ENCODE results near the gene FCGR2B. TPM values are rescaled to one million over a fixed set of nuclear protein-coding genes. Genes with fewer than 3 reads are reported as not detected.

FCGR2B gene
- total RNA-seq, 1 experiment from 2014 or later, result not detected

GRCh38 chr1:161721738-161722343 is 58.9 kb downstream of the FCGR2B start:
- Histone ChIP-seq H3K4me1 (ENCODE audit: control insufficient read depth in 1 of 2, insufficient read depth in 2 of 2, low read length in 2 of 2) (peaks cover 12 to 55% of the 10 kb centered on the region in 2 experiments), H3K9me2 (ENCODE audit: insufficient read depth) (no peaks in the 10 kb centered on the region), H4K20me1 (ENCODE audit: insufficient read depth) (no peaks in the 10 kb centered on the region), H3K36me3 (ENCODE audit: control insufficient read depth in 1 of 2, insufficient read depth in 2 of 2, low read length in 2 of 2) (no peaks in the 10 kb centered on the region), H3K9ac (ENCODE audit: low read length) (no peak overlapping the region), H3K9me3 (ENCODE audit: control insufficient read depth in 1 of 2, insufficient read depth in 1 of 2, low read depth in 1 of 2, low read length in 2 of 2) (no peaks in the 10 kb centered on the region), H3K27ac (ENCODE audit: low read depth, low read length) (no peak overlapping the region), H3K27me3 (ENCODE audit: insufficient read depth, low read length) (no peaks in the 10 kb centered on the region), H2AFZ (ENCODE audit: low read depth, low read length, poor library complexity, severe bottlenecking) (peak overlapping the region; percentile 10), H3K79me2 (ENCODE audit: insufficient read depth, low read length) (no peaks in the 10 kb centered on the region; the same call in 1 of the 2 replicates), H3K4me3 (replicated peaks in 1 of 2; ENCODE audit: low read depth in 1 of 2, low read length in 2 of 2) (peak overlapping the region in 1 of 2 experiments; percentile 8; a peak in 1 of 4 replicates), H3K4me2 (ENCODE audit: low read length) (peak overlapping the region; percentile 59)
- RAD21 ChIA-PET (ENCODE audit: low non-redundant PET in 1 of 2, low total read pairs in 2 of 2, uncharacterized antibody in 2 of 2, unreplicated experiment in 2 of 2), result no interaction called here
- DNase-seq (ENCODE audit: low read depth, low spot score), result no peak
- POLR2A ChIA-PET, result no interaction called here
- BruUV-seq (replicated peaks), result no TSS peak
- CTCF ChIA-PET, result interaction anchor here (1.3 kb wide), 1 partner anchor 17 kb away, joined by 3 read pairs; no protein-coding TSS in a partner anchor
- intact Hi-C loops (cut with micrococcal nuclease), result no loop called here
- ATAC-seq, result peak; percentile 25; the same call in 1 of the 2 replicates
- TF ChIP-seq ZNF274 (IDR thresholded peaks at IDR 0.05; ENCODE audit: low read depth, low read length), result no peak
- TF ChIP-seq EZH2 (IDR thresholded peaks at IDR 0.05), result no peak
- TF ChIP-seq SIN3A (IDR thresholded peaks at IDR 0.05; ENCODE audit: low read depth), result no peak
- TF ChIP-seq ATF3 (IDR thresholded peaks at IDR 0.05), result no peak
- peak; percentile 30; the same call in 1 of the 2 replicates for TF ChIP-seq FOSL1 (IDR thresholded peaks at IDR 0.05; ENCODE audit: low read depth)
- TF ChIP-seq POLR2AphosphoS5 (IDR thresholded peaks at IDR 0.05; ENCODE audit: low read depth, low read length), result no peak
- TF ChIP-seq CBX3 (IDR thresholded peaks at IDR 0.05; ENCODE audit: low read depth), result peak; percentile 37; the same call in 1 of the 2 replicates
- TF ChIP-seq CTCF (IDR thresholded peaks at IDR 0.05 in 2 of 3, conservative IDR thresholded peaks at IDR 0.05 in 1 of 3; ENCODE audit: borderline replicate concordance in 1 of 3, insufficient read depth in 1 of 3, low read depth in 2 of 3, low read length in 2 of 3), result no peak
- no peak for TF ChIP-seq REST (IDR thresholded peaks at IDR 0.05; ENCODE audit: low read depth)
- no peak for TF ChIP-seq ZBTB33 (IDR thresholded peaks at IDR 0.05; ENCODE audit: extremely low read depth, insufficient replicate concordance, low read length)
- no peak for TF ChIP-seq EGR1 (IDR thresholded peaks at IDR 0.05; ENCODE audit: low read depth)
- 0 out of 2 replicates have a peak, but pooled peaks have one; percentile 27 for TF ChIP-seq SP1 (IDR thresholded peaks at IDR 0.05; ENCODE audit: low read depth)
- 0 out of 2 replicates have a peak, but pooled peaks have one; percentile 7 for TF ChIP-seq MAX (IDR thresholded peaks at IDR 0.05)
- no peak for TF ChIP-seq SRF (IDR thresholded peaks at IDR 0.05; ENCODE audit: low read depth)
- TF ChIP-seq RAD21 (IDR thresholded peaks at IDR 0.05; ENCODE audit: low read depth), result no peak
- no peak for TF ChIP-seq EZH2phosphoT487 (IDR thresholded peaks at IDR 0.05; ENCODE audit: borderline replicate concordance)
- TF ChIP-seq YY1 (IDR thresholded peaks at IDR 0.05; ENCODE audit: extremely low read depth, insufficient replicate concordance, low read depth, low read length), result no peak
- no peak for TF ChIP-seq CEBPB (IDR thresholded peaks at IDR 0.05; ENCODE audit: low read depth)
- TF ChIP-seq POLR2A (IDR thresholded peaks at IDR 0.05; ENCODE audit: borderline replicate concordance, extremely low read depth, insufficient read depth, insufficient read length), result no peak
- TF ChIP-seq ELF1 (IDR thresholded peaks at IDR 0.05; ENCODE audit: borderline replicate concordance, low read depth), result no peak
